ENCODE measurements around the gene ASB2.
A peak's percentile ranks its signal among the peaks of the same experiment; 100 is the strongest.

Gene ASB2

DNA sequence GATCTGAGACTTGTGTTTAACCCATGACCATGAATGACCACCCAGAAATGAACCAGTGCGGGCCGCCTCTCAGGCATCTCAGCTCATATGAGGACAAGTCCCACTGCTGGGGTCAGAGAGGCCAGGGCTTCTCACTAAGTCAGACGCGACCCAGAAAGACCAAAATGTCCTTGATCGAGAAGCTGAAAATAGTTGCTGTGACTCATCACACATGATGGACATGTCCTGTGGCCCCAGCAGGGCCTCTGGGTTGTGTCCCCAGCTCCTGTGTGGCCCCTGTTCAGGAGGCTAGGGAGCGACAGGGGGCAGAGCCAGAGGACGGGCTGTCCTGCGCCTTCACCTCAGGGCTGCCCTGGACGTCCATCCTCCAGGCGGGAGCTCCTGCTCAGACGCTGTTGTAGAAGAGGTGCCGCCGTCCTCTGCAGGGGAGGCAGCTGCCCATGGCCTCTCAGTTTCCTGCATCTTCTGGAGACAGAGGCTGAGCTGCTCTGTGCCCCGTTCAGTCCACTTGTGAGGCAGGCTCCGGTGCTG lies 78.2 kb downstream of the ASB2 start:
- DNase-seq = no peak

GRCh38 chr14:93897476-93897845 lies 78.9 kb downstream of the ASB2 start:
- DNase-seq = no peak

GRCh38 chr14:93895023-93895604 lies 81.3 kb downstream of the ASB2 start:
- no peak for DNase-seq

GRCh38 chr14:93893661-93894261 lies 82.6 kb downstream of the ASB2 start:
- DNase-seq = no peak

- DNase-seq = peak; percentile 26 to 75
These were observed 83.3 kb downstream of the ASB2 start for GRCh38 chr14:93892923-93893558.

- no peak for DNase-seq
These were observed 83.9 kb downstream of the ASB2 start for GRCh38 chr14:93892505-93892839.

- no peak for DNase-seq
These were observed 84.4 kb downstream of the ASB2 start for GRCh38 chr14:93891756-93892504.

DNA sequence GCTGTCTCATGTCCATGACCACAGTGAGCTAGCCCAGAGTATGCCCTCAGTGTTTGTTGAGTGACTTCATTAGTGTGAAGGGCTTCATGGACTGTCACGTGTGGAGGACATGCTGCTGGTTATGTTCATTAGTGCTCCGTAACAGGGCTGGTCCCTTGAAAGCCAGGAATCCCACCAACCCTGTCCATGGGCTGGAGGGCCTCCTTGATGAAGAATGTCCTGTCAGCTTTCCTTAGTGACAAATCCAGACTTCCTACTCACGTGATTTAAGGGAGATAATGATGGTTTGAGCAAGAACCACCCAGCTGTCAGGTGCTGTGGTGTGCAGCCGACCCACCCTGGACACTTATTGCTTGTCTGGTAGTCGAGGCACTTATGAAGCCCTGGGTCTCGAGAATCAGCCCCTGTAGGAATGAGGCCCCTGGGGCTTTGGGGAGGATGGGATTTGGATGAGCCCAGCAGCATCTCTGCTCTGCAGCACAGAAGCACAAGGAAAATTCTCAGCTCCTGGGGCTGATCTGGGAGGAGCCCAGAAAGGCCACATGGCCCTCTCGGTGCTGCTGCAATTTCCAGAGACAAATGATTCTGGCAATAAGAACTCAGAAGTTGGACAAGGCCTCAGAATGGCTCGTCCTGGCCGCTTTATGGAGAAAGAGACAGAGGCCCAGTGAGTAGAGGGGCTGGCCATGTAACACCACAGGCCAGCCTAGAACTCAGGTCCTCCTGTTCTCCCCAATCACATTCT lies 86.5 kb downstream of the ASB2 start:
- DNase-seq = no peak

- DNase-seq = no peak
These were observed 87.4 kb downstream of the ASB2 start for GRCh38 chr14:93888995-93889394.

DNA sequence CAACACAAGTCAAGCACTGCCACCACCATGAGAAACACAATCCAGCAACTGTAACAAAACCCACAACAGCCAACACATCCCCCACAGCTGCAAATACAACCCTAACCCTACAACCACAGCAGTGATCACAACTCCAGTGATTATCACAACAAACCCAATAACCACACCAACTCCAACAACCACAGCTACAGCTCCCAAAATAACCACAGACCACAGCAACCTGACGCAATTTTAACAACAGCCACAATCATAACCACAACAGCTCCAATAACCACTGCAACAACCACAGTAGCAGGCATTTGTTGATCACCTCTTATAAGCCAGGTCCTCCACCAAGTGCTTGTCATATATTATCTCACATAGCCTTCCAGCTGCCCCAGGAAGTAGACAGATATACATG lies 91.4 kb downstream of the ASB2 start:
- no peak for DNase-seq

Data from NCI-H526 (cell line).